Fibroblast of skin of back (primary cell): ENCODE results near the gene ABCC12. TPM values are rescaled to one million over a fixed set of nuclear protein-coding genes. Genes with fewer than 3 reads are reported as not detected.
A peak's percentile ranks its signal among the peaks of the same experiment; 100 is the strongest.
"Not testable (repeated sequence)": the region's sequence is repeated elsewhere in the genome, so short reads cannot be mapped to it uniquely, and the experiment has no call there.

Experiments
- DNase-seq: peaks from one replicate; pipeline ENCODE4 v3.0.0-alpha.2; 2013
- polyA plus RNA-seq, 2 experiments: library from polyadenylated mRNA; unstranded; fragments of 120-200 nt; gene quantifications; one replicate each; pipeline ENCODE4 v1.2.1, GENCODE V29; 2013; ENCODE audit not compliant: insufficient read length in 2 of 2

ABCC12 gene
- 0.10 TPM for polyA plus RNA-seq (2013, experiment 1 of 2; ENCODE audit: insufficient read length)
- polyA plus RNA-seq (2013, experiment 2 of 2; ENCODE audit: insufficient read length): 0.04 TPM

DNA sequence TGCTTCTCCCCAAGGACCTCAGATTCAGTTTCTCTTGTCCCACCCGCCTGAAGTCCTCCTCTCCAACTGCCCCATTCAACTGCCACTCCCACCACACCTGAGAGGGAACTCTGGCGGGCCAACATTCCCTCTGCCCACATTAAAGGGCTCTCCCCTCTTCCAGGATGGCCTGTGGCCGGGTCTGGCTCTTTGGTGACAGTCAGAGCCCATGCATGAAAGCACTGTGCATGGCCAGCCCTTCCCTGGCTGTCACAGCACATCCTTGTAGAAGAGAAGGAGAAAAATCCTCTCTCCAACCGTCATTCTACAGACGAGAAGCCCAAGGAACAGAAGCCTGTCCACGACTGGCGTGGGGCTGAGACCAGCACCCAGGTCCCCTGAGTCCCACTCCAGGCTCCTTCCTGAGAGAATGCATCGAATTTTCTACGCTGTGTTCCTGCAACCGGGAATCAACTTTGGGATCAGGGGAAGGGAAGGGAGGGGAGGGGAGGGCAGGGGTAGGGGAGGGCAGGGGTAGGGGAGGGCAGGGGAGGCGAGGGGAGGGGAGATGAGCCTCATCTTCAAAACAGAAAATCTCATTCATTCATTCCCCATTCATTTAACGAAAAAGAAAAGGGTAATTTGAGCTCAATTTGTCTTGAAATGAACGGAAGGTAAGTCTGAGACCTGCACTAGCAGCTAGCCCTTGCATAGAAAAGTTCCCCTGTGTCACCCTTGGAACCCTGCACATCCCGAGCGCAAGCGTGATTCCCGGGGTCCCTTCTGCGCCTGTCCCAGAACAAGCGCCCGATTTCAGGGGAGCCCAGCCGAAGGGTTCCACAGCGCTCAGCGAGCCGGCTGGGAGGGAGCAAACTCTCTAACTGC lies at the start of gene ABCC12:
Gene ABCC12 (minus strand): TSS at position 68 of the 864 bp plus-strand sequence. CDS start 9,569 bp downstream, outside the sequence.
- DNase-seq: no peak

DNA sequence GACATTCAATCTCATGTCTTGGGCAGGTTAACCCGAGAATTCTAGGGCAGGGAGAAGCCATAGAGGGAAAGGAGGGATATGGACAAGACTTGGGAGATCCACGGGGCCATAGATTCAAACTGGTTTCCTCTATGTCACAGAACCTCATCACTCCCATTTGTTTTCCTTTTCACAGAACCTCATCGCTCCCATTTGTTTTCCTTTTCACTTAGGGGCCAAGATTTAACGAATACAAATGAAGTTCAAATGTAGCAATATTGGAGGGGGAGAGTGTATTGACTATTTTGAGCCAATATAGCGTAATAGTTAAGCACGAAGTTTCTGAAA lies 49.0 kb upstream of the ABCC12 start:
- DNase-seq: no peak

DNA sequence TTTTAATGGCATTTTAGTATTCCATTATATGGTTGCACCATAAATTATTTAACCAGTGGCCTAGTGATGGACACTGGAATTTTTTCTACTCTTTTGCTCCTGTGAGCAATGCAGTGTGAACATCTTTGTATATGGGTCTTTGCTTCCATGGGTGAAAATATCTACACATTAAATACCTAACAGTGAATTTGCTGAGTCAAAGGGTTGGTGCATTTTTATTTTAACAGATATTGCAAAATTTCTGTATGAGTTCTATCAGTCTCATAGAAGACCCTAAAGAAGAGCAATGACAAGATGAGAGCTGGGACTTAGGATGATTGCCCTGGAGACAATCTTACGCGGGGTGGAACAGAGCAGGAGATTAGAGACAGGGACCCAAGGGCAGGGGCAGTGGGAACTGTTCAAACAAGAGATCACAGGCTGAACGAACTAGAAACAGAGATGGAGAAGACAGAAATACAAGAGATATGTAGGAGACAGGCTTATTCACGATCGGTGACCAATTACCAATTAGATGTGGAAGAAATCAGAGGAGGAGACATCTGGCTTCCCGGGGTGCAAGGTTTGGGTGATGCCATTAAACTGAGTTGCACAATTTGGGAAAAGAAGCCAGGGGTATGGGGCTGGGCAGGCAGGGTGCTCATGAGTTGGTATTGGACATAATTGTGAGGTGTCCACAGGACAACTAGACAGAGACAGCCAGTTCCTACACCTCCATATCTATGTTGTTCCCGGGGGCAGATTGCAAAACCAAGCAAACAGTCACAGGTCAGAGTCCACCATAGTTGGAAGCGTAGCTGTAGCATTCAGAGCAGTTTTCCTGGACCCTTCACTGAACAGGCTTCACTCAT lies 48.4 kb upstream of the ABCC12 start:
- no peak for DNase-seq

DNA sequence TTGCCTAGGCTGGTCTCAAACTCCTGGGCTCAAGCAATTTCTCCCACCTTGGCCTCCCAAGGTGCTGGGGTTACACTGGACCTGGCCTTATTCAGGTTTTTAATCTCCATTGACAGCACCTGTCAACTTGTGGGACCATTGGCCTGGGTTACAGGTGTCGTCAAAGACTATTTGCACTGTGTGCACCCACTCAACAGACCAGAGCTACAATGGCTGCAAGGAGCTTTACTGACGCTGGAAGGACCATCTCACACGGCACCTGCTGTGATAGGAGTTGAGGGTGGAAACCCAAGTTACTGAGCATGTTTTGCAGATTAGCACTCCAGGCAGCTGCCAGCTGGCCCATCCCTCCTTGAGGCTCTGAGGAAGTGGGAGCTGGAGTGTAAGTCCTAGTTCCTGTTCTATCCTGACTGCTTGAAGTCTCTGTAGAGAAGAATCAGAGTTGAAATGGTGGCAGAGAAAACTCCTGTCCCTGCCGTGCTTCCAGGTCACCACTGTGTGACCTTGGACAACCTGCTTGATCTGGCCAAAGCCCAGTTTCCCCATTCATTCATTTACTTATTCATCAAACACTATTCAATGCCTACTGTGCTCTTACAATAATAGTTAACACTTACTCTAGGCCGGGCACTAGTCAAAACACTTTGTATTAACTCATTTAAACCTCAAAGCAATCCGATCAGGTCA lies 45.9 kb upstream of the ABCC12 start:
- no peak for DNase-seq

DNA sequence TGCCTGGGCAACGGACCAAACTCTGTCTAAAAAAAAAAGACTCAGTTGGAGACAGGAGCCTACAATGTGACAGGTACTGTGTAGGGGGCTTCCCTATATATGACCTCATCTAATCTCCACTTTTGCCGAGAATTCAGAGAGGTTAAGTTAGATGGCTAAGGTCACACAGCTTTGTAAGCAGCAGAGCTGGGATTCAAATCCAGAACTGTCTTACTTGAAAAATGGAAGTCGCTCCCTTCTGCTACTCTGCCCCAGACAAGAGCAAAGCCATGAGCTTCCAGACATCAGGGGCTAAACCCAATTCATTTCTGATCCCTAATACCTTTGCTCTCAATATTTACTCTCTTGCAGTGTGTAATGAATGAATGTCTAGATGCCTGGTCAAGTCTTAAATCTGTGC lies 41.5 kb upstream of the ABCC12 start:
- no peak for DNase-seq

DNA sequence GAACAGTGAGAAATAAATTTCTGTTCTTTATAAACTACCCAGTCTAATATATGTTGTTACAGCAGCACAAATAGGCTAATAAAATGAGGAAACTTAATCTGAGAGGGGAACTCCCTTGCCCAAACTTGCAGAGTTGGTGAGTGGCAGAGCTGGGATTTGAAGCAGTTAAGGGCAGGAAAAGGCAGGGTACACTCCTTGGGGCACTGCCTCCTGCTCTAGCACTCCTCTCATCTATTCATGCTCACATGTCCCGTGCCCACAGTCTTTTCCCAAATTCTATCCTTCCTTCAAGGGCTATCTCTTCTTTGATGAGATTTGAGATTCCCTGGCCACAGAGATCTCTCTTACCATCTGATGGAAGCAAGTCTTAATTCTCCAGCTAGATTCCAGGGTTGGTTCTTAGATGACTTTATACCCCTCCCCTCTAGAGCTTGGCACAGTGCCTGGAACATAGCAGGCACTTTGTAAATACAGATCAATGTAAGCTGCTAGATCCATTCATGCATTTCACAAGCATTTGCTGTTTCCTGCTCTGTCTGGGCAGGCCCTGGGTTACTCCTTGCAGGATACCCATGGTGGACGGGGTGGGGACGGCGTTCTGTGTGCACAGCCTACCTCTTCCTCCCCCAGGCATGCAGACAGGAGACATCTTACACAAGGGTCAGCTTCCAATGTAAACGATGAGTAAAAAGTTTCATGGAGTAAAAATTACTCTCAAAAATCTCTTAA lies 39.2 kb upstream of the ABCC12 start:
- peak; percentile 21 for DNase-seq

DNA sequence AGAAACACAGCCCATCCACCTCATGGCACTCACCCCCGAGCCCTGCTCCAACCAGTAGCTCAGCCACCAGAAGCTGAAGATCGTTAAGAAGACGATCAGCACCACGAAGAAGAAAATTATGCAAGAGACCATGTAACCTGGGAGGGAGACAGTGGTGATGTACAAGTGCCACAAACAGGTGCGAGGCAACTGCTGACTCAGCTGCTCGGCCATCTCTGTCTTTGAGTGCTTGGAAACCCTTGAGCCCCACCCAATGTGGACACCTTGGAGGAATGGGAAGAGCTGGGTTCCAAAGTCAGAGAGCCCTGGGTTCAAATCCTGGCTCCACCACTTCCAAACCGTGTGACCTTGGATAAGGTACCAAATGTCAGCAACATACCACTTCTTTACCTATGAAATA lies 38.1 kb upstream of the ABCC12 start:
- no peak for DNase-seq

DNA sequence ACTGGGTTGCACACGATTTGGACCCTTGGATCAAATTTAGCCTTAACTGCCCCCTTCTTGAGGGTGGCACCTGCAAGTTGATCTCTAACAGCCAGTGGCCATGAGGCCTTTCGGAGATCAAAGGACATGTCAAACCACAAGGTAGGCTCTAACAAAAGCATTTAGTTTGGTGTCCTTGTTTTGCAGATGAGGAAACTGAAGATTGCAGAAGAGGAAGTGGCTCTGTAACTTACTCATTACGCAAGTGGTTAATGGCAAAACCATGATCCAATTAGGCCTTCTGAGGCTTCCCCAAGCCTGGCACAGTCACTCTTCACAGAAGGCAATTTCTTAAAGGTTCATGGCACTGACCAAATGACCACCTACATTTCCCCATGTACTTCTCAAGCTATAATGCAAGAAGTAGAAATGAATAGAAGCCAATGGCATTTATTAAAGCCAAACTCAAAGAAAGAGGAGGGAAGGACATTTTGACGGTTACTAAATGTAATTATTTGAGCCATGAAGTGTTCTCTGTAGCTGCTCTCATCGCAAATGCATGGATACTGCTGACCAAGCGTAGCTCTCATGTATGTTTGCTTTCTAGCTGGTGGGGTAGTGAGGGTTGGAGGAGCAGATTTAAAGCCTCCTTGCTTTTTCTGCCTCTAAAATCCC lies 32.8 kb upstream of the ABCC12 start:
- DNase-seq: no peak

DNA sequence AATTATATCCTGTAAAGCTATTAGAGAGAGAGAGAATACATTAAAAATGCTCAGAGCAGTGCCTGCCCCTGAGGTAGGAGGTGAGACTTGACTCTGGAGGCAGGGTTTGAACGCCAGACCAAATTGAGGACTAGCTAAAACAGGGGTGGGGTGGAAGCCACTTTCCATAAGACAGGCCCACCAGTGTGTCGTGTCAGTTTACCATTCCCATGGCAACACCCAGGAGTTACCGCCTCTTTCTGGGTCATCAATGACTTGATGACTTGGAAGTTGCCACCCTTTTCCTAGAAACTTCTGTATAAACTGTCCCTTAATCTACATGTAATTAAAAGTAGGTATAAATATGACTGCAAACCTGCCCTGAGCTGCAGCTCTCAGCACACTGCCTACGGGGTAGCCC lies 32.0 kb upstream of the ABCC12 start:
- no peak for DNase-seq

DNA sequence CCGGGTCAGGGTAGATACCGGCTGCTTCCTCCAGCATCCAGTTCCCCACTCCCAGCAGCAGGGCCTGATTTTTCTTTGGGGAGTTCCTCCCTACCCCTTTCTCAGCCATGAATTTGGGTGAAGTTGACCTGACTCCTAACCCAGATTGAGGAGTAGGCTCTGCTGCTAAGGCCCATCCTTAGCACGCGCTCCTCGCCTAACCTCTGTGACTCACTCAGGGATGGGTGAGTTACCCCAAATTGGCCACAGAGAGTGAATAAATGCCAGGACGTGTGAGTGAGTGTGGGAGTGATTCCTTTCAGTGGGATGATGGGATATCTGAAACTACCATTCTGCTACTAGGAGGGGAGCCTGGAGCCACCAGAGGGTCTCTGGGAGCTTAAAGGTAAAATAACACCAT lies 28.9 kb upstream of the ABCC12 start:
- no peak for DNase-seq

DNA sequence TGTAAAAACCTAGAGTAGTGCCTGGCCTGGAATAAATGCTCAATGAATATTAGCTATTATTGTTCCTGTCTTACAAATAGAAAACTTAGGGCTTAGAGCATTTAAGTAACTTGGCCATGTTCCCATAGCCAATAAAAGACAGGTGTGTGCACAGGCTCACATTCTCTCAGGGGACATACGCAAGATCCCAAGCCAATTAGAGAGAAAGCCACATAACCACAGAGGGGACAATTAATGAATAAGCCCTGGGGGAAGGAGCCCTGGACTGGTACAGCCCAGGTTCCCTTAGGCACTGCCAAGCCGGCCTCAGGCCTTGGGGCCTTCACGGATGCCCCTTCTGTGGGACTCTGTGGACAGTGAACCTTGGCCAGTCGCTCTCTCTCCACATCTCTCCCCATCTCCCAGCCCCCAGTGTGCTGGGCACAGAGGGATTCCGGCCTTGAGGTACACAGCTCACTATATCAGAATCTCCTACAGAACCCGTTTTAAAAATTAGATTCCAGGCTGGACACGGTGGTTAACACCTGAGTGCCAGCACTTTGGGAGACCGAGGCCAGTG lies 27.3 kb upstream of the ABCC12 start:
- DNase-seq: no peak

DNA sequence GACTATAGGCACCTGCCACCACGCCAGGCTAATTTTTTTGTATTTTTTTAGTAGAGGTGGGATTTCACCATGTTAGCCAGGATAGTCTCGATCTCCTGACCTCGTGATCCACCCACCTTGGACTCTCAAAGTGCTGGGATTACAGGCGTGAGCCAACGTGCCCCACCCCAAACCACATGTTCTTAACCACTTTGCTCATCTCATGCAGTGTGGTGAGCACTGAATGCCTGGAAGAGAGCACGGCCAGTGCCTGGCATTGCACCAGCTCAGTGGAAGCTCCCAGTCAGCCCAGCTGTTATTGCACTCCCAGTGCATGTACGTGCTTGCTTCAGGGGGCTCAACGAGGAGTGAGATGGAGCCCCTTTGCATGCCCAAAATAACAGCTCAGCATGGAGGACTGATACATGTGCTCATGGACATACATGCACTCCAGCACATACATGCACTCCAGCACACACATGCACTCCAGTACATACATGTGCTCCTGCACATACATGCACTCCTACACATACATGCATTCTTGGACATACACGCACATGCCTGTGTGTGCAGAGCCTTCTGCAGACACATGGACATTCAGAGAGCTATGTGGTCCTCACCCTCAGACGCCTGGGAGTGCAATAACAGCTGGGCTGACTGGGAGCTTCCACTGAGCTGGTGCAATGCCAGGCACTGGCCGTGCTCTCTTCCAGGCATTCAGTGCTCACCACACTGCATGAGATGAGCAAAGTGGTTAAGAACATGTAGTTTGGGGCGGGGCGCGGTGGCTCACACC lies 26.1 kb upstream of the ABCC12 start:
- DNase-seq: not testable (repeated sequence)

DNA sequence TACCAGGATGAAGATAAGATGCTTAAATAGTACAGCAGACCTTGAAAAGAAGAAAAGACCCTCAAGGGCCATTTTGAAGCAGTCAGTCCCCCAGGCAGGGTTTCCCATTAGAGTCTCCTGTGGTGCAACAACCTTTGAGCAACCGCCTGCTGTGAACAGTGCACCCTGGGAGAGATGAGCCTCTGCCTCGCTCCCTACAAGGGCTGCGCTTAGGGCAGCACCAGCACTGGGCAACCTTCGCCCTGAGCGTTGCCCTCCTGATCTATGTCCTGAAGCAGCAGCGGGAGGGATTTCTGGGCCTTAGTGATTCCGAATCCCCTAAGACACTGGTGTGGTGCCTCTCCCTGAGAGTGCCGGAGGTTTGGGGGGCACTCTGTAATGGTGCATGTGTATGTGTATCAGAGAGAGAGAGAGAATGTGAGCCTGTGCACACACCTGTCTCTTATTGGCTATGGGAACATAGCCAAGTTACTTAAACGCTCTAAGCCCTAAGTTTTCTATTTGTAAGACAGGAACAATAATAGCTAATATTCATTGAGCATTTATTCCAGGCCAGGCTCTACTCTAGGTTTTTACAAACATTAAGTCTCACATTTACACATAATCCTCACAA lies 25.2 kb upstream of the ABCC12 start:
- DNase-seq: no peak

DNA sequence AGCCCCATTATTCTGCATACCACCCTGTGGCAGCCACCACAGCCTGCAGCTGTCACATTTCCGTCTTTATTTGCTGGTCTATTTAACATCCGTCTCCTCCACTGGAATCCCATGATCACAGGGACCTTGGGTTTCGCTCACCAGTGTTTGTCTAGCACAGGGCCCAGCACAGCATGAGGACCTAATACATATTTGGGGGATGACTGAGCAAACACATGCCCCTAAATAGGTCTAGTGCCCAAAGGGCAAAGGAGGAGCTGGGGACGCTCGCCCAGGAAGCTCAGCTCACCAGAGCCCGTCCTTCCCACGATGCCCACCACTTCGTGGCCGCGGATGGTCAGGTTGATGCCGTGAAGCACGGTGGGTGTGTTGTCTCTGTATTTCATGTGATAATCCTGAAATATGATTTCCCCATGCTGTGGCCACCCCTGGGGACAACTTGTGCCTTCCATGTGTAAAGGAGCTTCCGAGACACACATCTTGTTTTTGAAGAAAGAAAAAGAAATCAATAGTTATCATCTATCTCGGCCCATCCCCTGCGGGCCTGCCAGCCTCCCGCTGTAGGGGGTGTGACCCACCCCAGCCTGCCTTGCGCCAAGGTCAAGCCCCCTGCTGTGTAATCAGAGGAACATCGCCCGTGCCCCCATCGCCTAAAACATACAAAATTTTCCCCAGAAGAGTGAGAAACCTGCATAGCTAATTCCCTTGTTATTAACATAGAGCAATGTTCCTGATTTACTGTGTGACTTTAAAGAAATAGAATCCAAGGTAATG lies 21.0 kb upstream of the ABCC12 start:
- DNase-seq: no peak

DNA sequence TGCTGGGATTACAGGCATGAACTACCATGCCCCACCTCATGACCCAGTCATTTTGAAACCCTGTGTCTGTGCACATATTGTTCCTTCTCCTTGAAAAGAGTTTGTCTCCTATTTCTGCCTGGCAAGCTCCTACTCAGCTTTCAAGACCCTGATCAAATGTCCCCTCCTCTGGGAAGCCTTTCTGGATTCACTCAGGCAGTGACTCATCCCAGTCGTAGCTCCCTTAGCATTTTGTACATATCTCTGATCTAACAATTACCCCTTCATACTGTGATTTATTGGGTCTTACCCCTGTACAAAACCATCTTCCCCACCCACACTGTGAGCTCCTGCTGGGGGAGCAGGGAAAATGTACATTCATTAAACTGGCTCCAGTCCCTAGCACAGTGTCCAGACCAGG lies 18.1 kb upstream of the ABCC12 start:
- no peak for DNase-seq

DNA sequence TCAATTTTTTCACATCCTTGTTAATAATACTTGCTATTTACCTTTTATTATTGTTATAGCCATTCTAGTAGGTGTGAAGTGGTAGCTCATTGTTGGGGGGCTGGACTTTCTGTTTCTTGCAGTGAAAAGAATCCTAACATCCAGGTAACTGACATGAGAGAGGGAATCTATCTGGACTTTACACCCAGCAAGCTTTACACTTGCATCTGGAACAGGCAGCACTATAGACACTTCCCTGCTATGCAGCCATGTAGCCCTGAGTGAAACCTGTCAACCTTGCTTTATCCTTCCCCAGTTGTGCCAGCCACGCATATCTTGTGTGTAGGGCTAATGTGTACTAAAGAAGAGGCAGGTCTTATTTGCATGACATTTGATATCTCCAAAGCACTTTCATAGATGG lies 16.9 kb upstream of the ABCC12 start:
- DNase-seq: no peak

DNA sequence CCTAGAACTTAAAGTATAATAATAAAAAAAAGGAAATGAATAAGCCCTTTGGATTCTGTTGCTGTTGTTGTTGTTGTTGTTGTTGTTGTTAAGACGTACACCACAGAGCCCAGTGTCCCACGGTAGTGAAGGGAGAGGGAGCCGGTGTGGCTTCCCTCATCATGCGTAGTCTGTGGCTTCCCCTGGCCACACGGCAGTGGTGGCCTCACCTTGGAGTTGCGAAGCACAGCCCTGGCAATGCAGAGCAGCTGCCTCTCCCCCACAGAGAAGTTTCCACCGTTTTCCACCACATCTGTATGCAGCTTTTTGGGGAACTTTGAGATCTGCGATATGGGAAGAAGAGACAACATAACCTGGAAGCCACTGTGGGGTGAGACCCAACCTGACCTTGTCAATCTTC lies 14.1 kb upstream of the ABCC12 start:
- DNase-seq: no peak

DNA sequence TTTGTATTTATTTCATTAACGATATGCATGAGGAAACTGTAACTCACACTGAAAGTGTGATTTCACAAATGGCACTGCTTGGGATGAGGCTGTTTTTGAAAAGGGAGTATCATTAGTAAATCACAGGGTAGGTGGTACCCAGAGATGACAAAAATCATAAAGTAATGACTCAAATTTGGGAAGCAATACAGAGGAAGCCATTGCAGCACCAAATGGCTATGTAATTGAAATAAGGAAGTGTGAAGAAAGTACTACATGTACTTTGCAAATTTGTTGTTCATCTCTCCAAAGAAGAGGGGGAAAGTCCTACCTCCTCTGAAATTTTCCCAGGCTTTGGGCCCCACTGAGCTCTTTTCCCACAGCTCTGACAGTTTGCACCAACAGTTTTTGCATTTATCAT lies 12.3 kb upstream of the ABCC12 start:
- no peak for DNase-seq

DNA sequence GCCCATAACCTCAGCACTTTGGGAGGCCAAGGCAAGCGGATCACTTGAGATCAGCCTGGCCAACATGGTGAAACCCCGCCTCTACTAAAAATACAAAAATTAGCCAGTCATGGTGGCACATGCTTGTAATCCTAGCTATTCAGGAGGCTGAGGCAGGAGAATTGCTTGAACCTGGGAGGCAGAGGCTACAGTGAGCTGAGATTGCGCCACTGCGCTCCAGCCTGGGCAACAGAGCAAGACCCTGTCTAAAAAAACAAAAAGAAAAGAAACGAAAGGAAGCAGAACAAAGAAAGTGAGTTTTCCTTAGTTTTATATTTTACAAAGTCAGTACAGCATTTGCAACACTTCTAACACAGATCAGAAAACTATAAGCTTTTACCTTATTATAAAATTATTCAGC lies 10.8 kb upstream of the ABCC12 start:
- DNase-seq: not testable (repeated sequence)
